ENCODE measurements around the gene PHLPP1.

The PHLPP1 gene

GRCh38 chr18:62755946-62756345 lies 40.6 kb downstream of the PHLPP1 start:
- TF ChIP-seq TOX (CRISPR knock-in tag; IDR thresholded peaks at IDR 0.05; ENCODE audit: borderline replicate concordance): no peak
- no peak for TF ChIP-seq ZC3H10 (CRISPR knock-in tag; IDR thresholded peaks at IDR 0.05)
- no peak for TF ChIP-seq PPARA (CRISPR knock-in tag; IDR thresholded peaks at IDR 0.05; ENCODE audit: borderline replicate concordance)
- TF ChIP-seq ZFP30 (CRISPR knock-in tag; IDR thresholded peaks at IDR 0.05): no peak
- no peak for TF ChIP-seq SNAI2 (CRISPR knock-in tag; IDR thresholded peaks at IDR 0.05)
- no peak for TF ChIP-seq PATZ1 (CRISPR knock-in tag; IDR thresholded peaks at IDR 0.05; ENCODE audit: borderline replicate concordance)
- TF ChIP-seq, protein P1, sequence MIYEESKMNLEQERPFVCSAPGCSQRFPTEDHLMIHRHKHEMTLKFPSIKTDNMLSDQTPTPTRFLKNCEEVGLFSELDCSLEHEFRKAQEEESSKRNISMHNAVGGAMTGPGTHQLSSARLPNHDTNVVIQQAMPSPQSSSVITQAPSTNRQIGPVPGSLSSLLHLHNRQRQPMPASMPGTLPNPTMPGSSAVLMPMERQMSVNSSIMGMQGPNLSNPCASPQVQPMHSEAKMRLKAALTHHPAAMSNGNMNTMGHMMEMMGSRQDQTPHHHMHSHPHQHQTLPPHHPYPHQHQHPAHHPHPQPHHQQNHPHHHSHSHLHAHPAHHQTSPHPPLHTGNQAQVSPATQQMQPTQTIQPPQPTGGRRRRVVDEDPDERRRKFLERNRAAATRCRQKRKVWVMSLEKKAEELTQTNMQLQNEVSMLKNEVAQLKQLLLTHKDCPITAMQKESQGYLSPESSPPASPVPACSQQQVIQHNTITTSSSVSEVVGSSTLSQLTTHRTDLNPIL (CRISPR knock-in tag; IDR thresholded peaks at IDR 0.05; ENCODE audit: low read depth): no peak
- TF ChIP-seq ZNF70 (CRISPR knock-in tag; IDR thresholded peaks at IDR 0.05): no peak
- no peak for TF ChIP-seq ZNF565 (CRISPR knock-in tag; conservative IDR thresholded peaks at IDR 0.05; ENCODE audit: low read depth)
- no peak for TF ChIP-seq ESRRG (CRISPR knock-in tag; IDR thresholded peaks at IDR 0.05)
- no peak for TF ChIP-seq ISL1 (CRISPR knock-in tag; IDR thresholded peaks at IDR 0.05)
- no peak for TF ChIP-seq POU6F1 (CRISPR knock-in tag; IDR thresholded peaks at IDR 0.05; ENCODE audit: borderline replicate concordance, low read depth)
- TF ChIP-seq BACH2 (CRISPR knock-in tag; IDR thresholded peaks at IDR 0.05; ENCODE audit: borderline replicate concordance): no peak
- no peak for TF ChIP-seq CSRNP3 (CRISPR knock-in tag; IDR thresholded peaks at IDR 0.05)
- no peak for TF ChIP-seq OSR1 (CRISPR knock-in tag; IDR thresholded peaks at IDR 0.05)
- no peak for TF ChIP-seq ARNTL (CRISPR knock-in tag; IDR thresholded peaks at IDR 0.05; ENCODE audit: borderline replicate concordance, low read depth)
- TF ChIP-seq GLIS3 (CRISPR knock-in tag; IDR thresholded peaks at IDR 0.05): no peak
- no peak for TF ChIP-seq CSDC2 (CRISPR knock-in tag; IDR thresholded peaks at IDR 0.05)
- no peak for ATAC-seq

- no peak for ATAC-seq
- TF ChIP-seq ZFP3 (CRISPR knock-in tag; IDR thresholded peaks at IDR 0.05) (no peak), ISL1 (CRISPR knock-in tag; IDR thresholded peaks at IDR 0.05) (no peak), ARNTL (CRISPR knock-in tag; IDR thresholded peaks at IDR 0.05; ENCODE audit: borderline replicate concordance, low read depth) (no peak), OSR1 (CRISPR knock-in tag; IDR thresholded peaks at IDR 0.05) (no peak), PPARA (CRISPR knock-in tag; IDR thresholded peaks at IDR 0.05; ENCODE audit: borderline replicate concordance) (no peak), POU6F1 (CRISPR knock-in tag; IDR thresholded peaks at IDR 0.05; ENCODE audit: borderline replicate concordance, low read depth) (no peak), BACH2 (CRISPR knock-in tag; IDR thresholded peaks at IDR 0.05; ENCODE audit: borderline replicate concordance) (no peak), CSDC2 (CRISPR knock-in tag; IDR thresholded peaks at IDR 0.05) (no peak), SNAI2 (CRISPR knock-in tag; IDR thresholded peaks at IDR 0.05) (no peak), GLIS3 (CRISPR knock-in tag; IDR thresholded peaks at IDR 0.05) (no peak), ESRRG (CRISPR knock-in tag; IDR thresholded peaks at IDR 0.05) (no peak), ZFP30 (CRISPR knock-in tag; IDR thresholded peaks at IDR 0.05) (no peak), PATZ1 (CRISPR knock-in tag; IDR thresholded peaks at IDR 0.05; ENCODE audit: borderline replicate concordance) (no peak)
Observed at GRCh38 chr18:62757399-62758010, 42.2 kb downstream of the PHLPP1 start.

Measured in SK-N-SH treated with all-trans-retinoic acid at 6 μM for 48 hours (cell line).